ENCODE results near the gene NABP1. TPM values are rescaled to one million over a fixed set of nuclear protein-coding genes. Genes with fewer than 3 reads are reported as not detected.
A peak's percentile ranks its signal among the peaks of the same experiment; 100 is the strongest.

NABP1 gene, protein sequence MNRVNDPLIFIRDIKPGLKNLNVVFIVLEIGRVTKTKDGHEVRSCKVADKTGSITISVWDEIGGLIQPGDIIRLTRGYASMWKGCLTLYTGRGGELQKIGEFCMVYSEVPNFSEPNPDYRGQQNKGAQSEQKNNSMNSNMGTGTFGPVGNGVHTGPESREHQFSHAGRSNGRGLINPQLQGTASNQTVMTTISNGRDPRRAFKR
- 10 to 100 TPM; 13.8 to 50.3 (median 23.9) TPM for total RNA-seq

GRCh38 chr2:191677646-191678436 is at the start of gene NABP1:
Gene NABP1, plus strand, starts transcription at chr2:191678136. Its CDS starts 479 bp downstream, at chr2:191678615.
- peaks cover 0 to 52% (median 17%) of the 10 kb centered on the region in 3 donors for H3K4me1 ChIP-seq
- no peaks in the 10 kb centered on the region for H3K9me3 ChIP-seq
- TF ChIP-seq CTCF (IDR thresholded peaks at IDR 0.05) = no peak
- peak; percentile 70 to 100 (median 98) for TF ChIP-seq POLR2A (IDR thresholded peaks at IDR 0.05)
- intact Hi-C loops (cut with DNase I) = no loop called here
- H3K27ac ChIP-seq = peak within 1 kb of the TSS; percentile 92 to 98 (median 96)
- H3K36me3 ChIP-seq = peaks cover 0 to 15% (median 0%) of the 10 kb centered on the region in 3 donors
- H3K27me3 ChIP-seq = no peaks in the 10 kb centered on the region
- peak within 1 kb of the TSS; percentile 50 to 89 (median 76) for H3K4me3 ChIP-seq
- WGBS, 2 donors = 1% methylated on average over 17 of the region's 66 CpGs; no CpG with 5 or more reads in 1 of the 2 donors
- peak; percentile 89 for DNase-seq

GRCh38 chr2:191629001-191629453 is 48.9 kb upstream of the NABP1 start:
- H3K4me1 ChIP-seq = peaks cover 5 to 40% (median 5%) of the 10 kb centered on the region in 3 donors
- H3K36me3 ChIP-seq = no peaks in the 10 kb centered on the region
- no peaks in the 10 kb centered on the region for H3K27me3 ChIP-seq
- H3K9me3 ChIP-seq = no peaks in the 10 kb centered on the region
- H3K4me3 ChIP-seq = no peak overlapping the region
- DNase-seq = no peak
- TF ChIP-seq CTCF (IDR thresholded peaks at IDR 0.05) (no peak), POLR2A (IDR thresholded peaks at IDR 0.05) (no peak)
- intact Hi-C loops (cut with DNase I) = no loop called here
- 73 to 76% methylated on average over 7 of the region's 7 CpGs for WGBS, 2 donors
- no peak overlapping the region for H3K27ac ChIP-seq

- Histone ChIP-seq H3K27ac (no peak overlapping the region), H3K27me3 (no peaks in the 10 kb centered on the region), H3K36me3 (no peaks in the 10 kb centered on the region), H3K4me1 (peaks cover 5 to 32% (median 5%) of the 10 kb centered on the region in 3 donors), H3K4me3 (no peak overlapping the region), H3K9me3 (no peaks in the 10 kb centered on the region)
- no peak for DNase-seq
- 67 to 69% methylated on average over 1 of the region's 1 CpG for WGBS, 2 donors
- intact Hi-C loops (cut with DNase I) = no loop called here
- TF ChIP-seq CTCF (IDR thresholded peaks at IDR 0.05) (no peak), POLR2A (IDR thresholded peaks at IDR 0.05) (no peak)
These were observed 47.8 kb upstream of the NABP1 start for GRCh38 chr2:191629976-191630712.

GRCh38 chr2:191631754-191632153 is 46.2 kb upstream of the NABP1 start:
- 25 to 43% methylated on average over 1 of the region's 1 CpG for WGBS, 2 donors
- DNase-seq = no peak

More at GRCh38 chr2:191631754-191632153, 46.2 kb upstream of the NABP1 start:
- intact Hi-C loops (cut with DNase I) = no loop called here
- no peaks in the 10 kb centered on the region for H3K9me3 ChIP-seq
- H3K27me3 ChIP-seq = no peaks in the 10 kb centered on the region
- H3K36me3 ChIP-seq = no peaks in the 10 kb centered on the region
- H3K4me1 ChIP-seq = peaks cover 5 to 24% (median 5%) of the 10 kb centered on the region in 3 donors
- H3K27ac ChIP-seq = no peak overlapping the region
- H3K4me3 ChIP-seq = no peak overlapping the region
- TF ChIP-seq CTCF (IDR thresholded peaks at IDR 0.05) (no peak), POLR2A (IDR thresholded peaks at IDR 0.05) (no peak)

All from esophagus squamous epithelium (tissue), 5 donors.